Endothelial cell of umbilical vein (primary cell): ENCODE results near the gene ZIC1. TPM values are rescaled to one million over a fixed set of nuclear protein-coding genes. Genes with fewer than 3 reads are reported as not detected.

ENCODE experiments used
- BruUV-seq: library from RNA; stranded (reverse); fragments of 400-500 nt; replicated peaks from 2 replicates; lab custom pipeline; 2021; lab: Mats Ljungman, UMichigan
- CTCF ChIA-PET: fragments of 300-600, 350-600 bp; sonication (Branson Sonifier 250); formaldehyde crosslinking; loops from one replicate; lab custom pipeline; 2021; ENCODE audit warnings: antibody characterized with exemption, inconsistent platforms; lab: Charles Lee
- POLR2A ChIA-PET: fragments of 300-600, 350-600 bp; sonication (Branson Sonifier 250); formaldehyde crosslinking; loops from one replicate; lab custom pipeline; 2021; ENCODE audit warnings: antibody characterized with exemption, inconsistent platforms; lab: Charles Lee
- DNase-seq: peaks from one replicate; pipeline ENCODE4 v3.0.0-alpha.2; 2011; ENCODE audit warnings: low read depth, low spot score
- FAIRE-seq: peaks from 2 replicates; lab custom pipeline; 2011; peaks lifted over from hg19 to GRCh38; lab: Jason Lieb, UNC
- H2AFZ ChIP-seq: 2 replicates; pipeline ENCODE4 v1.6.0; 2012; ENCODE audit warnings: low read depth, low read length, control low read depth, inconsistent platforms
- H3K27ac ChIP-seq: 2 replicates; pipeline ENCODE4 v1.5.1; 2011; ENCODE audit warnings: low read depth, mild to moderate bottlenecking, control low read depth, low read length, moderate library complexity; ENCODE audit not compliant: insufficient read depth
- H3K27me3 ChIP-seq, 2 experiments: 2 replicates each; pipeline versions ENCODE4 v1.6.0 to v1.6.1; 2011; ENCODE audit warnings: low read length in 2 of 2, mixed read lengths in 1 of 2; ENCODE audit not compliant: control insufficient read depth in 2 of 2, insufficient read depth in 2 of 2
- H3K36me3 ChIP-seq, 2 experiments: 2 replicates in 1 of 2; 3 replicates in 1 of 2; pipeline ENCODE4 v1.5.1; 2011; ENCODE audit warnings: low read length in 2 of 2, mild to moderate bottlenecking in 1 of 2, moderate library complexity in 1 of 2; ENCODE audit not compliant: control insufficient read depth in 2 of 2, insufficient read depth in 2 of 2; ENCODE audit errors: extremely low read depth in 1 of 2
- H3K4me1 ChIP-seq: 3 replicates; pipeline ENCODE4 v1.5.1; 2011; ENCODE audit warnings: mild to moderate bottlenecking, low read length; ENCODE audit not compliant: control insufficient read depth, insufficient read depth; ENCODE audit errors: extremely low read depth
- H3K4me2 ChIP-seq: 2 replicates; pipeline ENCODE4 v1.6.1; 2011; ENCODE audit warnings: low read length, control low read depth, mixed read lengths; ENCODE audit not compliant: insufficient read depth
- H3K4me3 ChIP-seq, 3 experiments: fragments of 200-600 bp in 1 of 3; sonication (generic), shearing (Covaris generic) in 1 of 3; replicated peaks in 1 of 3; 2 replicates each; pipeline ENCODE4 v1.5.1; 2011 to 2016; ENCODE audit warnings: control low read depth in 3 of 3, low read length in 3 of 3, mild to moderate bottlenecking in 2 of 3, inconsistent platforms in 1 of 3, low read depth in 1 of 3, moderate library complexity in 1 of 3; ENCODE audit not compliant: insufficient read depth in 1 of 3
- H3K79me2 ChIP-seq: 2 replicates; pipeline ENCODE4 v1.6.0; 2012; ENCODE audit warnings: low read length, inconsistent platforms; ENCODE audit not compliant: control insufficient read depth, insufficient read depth
- H3K9ac ChIP-seq: replicated peaks from 2 replicates; pipeline ENCODE3; 2011; ENCODE audit warnings: low read length, control low read depth; ENCODE audit not compliant: insufficient read depth; ENCODE audit errors: extremely low read depth
- H3K9me1 ChIP-seq: replicated peaks from 3 replicates; pipeline ENCODE4 v1.6.0; 2011; ENCODE audit warnings: mild to moderate bottlenecking, low read length; ENCODE audit not compliant: control insufficient read depth, insufficient read depth; ENCODE audit errors: extremely low read depth
- H3K9me3 ChIP-seq: replicated peaks from 2 replicates; pipeline ENCODE4 v1.5.1; 2012; ENCODE audit warnings: low read length, inconsistent platforms; ENCODE audit not compliant: control insufficient read depth, insufficient read depth
- H4K20me1 ChIP-seq: replicated peaks from 2 replicates; pipeline ENCODE3; 2011; ENCODE audit warnings: mild to moderate bottlenecking, low read length; ENCODE audit not compliant: control insufficient read depth, insufficient read depth; ENCODE audit errors: extremely low read depth
- EZH2 ChIP-seq: IDR thresholded peaks from 2 replicates; pipeline ENCODE4 v1.6.1; 2012; ENCODE audit warnings: borderline replicate concordance, low read depth, mild to moderate bottlenecking, moderate library complexity, low read length, inconsistent platforms; ENCODE audit not compliant: severe bottlenecking
- FOS ChIP-seq: IDR thresholded peaks from 2 replicates; pipeline ENCODE4 v1.6.1; 2011; ENCODE audit warnings: mild to moderate bottlenecking, low read length, moderate library complexity, borderline replicate concordance; ENCODE audit not compliant: insufficient read depth
- GATA2 ChIP-seq: IDR thresholded peaks from 2 replicates; pipeline ENCODE4 v1.7.0; 2011; ENCODE audit warnings: low read depth, mild to moderate bottlenecking, moderate library complexity, mixed read lengths, low read length; ENCODE audit not compliant: insufficient read length, insufficient read depth
- JUN ChIP-seq: IDR thresholded peaks from 2 replicates; pipeline ENCODE4 v1.6.1; 2011; ENCODE audit warnings: borderline replicate concordance, low read depth; ENCODE audit not compliant: insufficient read length, insufficient read depth
- MYC ChIP-seq: IDR thresholded peaks from one replicate; pipeline ENCODE4 v1.6.1; 2011; ENCODE audit warnings: mild to moderate bottlenecking, low read depth, low read length
- POLR2A ChIP-seq: IDR thresholded peaks from 2 replicates; pipeline ENCODE4 v1.6.1; 2012; ENCODE audit warnings: low read depth, mild to moderate bottlenecking, control low read depth, low read length
- POLR2AphosphoS5 ChIP-seq: IDR thresholded peaks from 2 replicates; pipeline ENCODE4 v1.6.1; 2012; ENCODE audit warnings: low read depth, mild to moderate bottlenecking, control low read depth, low read length, moderate library complexity; ENCODE audit not compliant: insufficient read depth
- dilution Hi-C: fragments of 300-500 bp; cut with MboI; formaldehyde crosslinking; loops from one replicate; pipeline ENCODE4 v1.15.0; 2019; ENCODE audit warnings: low sequenced_read_pairs; ENCODE audit not compliant: extremely low pct_ligation_motif_present
- intact Hi-C: fragments of 100-400 bp; cut with micrococcal nuclease; formaldehyde crosslinking; loops from one replicate; pipeline ENCODE4 v1.10.0; 2022
- polyA plus RNA-seq, 4 experiments: library from polyadenylated mRNA; depleted of rRNA in 3 of 4; stranded (reverse) in 3 of 4; unstranded in 1 of 4; fragments of >200 nt; gene quantifications; 2 replicates each; pipeline versions ENCODE4 v1.2.1 to v1.2.3, GENCODE V29; 2011 to 2012; ENCODE audit warnings: missing spikeins in 1 of 4
- total RNA-seq: library from RNA; stranded (reverse); gene quantifications from 2 replicates; pipeline ENCODE4 v1.2.3, GENCODE V29; 2021
- TF ChIP-seq, protein P1 (sequence below): IDR thresholded peaks from 2 replicates; pipeline ENCODE4 v1.6.1; 2011; ENCODE audit not compliant: insufficient read depth, insufficient read length
- TF ChIP-seq, protein P2 (sequence below), 2 donors: IDR thresholded peaks; 1 replicate in 1 of 2; 2 replicates in 1 of 2; pipeline ENCODE4 v1.5.1; 2011; ENCODE audit warnings: low read length in 2 of 2, mild to moderate bottlenecking in 2 of 2, moderate library complexity in 2 of 2, control low read depth in 1 of 2, inconsistent platforms in 1 of 2, low read depth in 1 of 2; ENCODE audit not compliant: insufficient read depth in 1 of 2; ENCODE audit errors: extremely low read depth in 1 of 2

Gene ZIC1
- total and polyA plus RNA-seq, 2 donors (not counting 3 experiments of a cell fraction or from before 2014, with no cell fraction given), result not detected

- Histone ChIP-seq H4K20me1 (no peaks in the 10 kb centered on the region), H3K27me3 (peaks cover 93 to 99% of the 10 kb centered on the region in 2 experiments), H3K9me3 (no peaks in the 10 kb centered on the region), H2AFZ (no peak overlapping the region), H3K79me2 (no peaks in the 10 kb centered on the region), H3K4me1 (peaks cover 6% of the 10 kb centered on the region), H3K4me2 (no peak overlapping the region), H3K4me3 (no peak overlapping the region), H3K27ac (no peak overlapping the region), H3K9ac (no peak overlapping the region), H3K36me3 (no peaks in the 10 kb centered on the region), H3K9me1 (no peaks in the 10 kb centered on the region)
- TF ChIP-seq GATA2, result no peak
- TF ChIP-seq, protein P1, sequence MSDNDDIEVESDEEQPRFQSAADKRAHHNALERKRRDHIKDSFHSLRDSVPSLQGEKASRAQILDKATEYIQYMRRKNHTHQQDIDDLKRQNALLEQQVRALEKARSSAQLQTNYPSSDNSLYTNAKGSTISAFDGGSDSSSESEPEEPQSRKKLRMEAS, result no peak
- FAIRE-seq (no peak), DNase-seq (no peak)
- CTCF ChIA-PET, result no interaction called here
- POLR2A ChIA-PET, result no interaction called here
- BruUV-seq, result no TSS peak
- dilution Hi-C loops (no loop called here), intact Hi-C loops (loop anchor here (5.0 kb wide), 1 partner anchor 50 kb away; no protein-coding TSS in a partner anchor)
Measured at GRCh38 chr3:147407498-147408187, 1.5 kb upstream of the ZIC1 start.

DNA sequence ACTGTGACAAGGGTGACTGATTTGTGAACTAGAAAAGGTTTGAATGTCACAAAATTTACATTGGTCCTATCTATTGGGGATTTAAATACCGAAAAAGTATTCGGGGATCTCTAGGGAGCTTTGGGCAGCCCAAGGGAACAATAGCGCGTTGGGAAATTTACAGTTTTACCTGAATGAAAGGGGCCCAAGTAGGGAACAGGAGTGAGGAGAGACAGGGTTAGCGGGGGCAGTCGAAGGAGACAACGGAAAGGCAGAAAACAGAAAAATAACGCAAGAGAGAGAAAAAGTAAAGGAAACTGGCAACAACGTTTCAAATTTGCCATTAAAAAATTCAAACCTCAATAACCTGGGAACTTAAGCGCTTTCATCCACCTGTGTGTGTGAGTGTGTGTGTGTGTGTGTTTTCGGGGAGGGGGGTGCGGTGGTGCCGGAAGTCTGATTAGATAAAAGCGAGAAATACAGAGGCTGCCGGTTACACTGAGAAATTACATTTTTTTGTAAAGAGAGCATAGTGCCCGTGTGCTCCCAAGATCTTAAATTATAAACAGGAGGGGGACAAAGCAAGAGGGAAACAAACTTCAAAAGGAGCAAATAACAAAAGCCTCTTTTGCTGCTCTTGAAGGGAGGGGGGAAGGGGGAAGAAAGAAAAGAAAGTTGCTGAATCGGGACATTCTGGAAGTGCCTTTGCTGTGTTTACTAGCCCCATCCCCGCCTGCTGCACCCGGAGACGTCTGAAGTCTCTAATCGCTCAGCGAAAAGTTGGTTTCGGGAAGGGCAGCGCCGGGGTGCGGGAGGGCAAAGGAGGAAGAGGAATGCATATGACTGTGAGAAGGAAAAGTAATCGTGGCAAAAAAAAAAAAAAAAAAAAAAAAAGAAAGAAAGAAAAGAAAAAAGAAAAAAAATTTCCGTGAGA lies 721 bp upstream of the ZIC1 start:
- intact Hi-C loops (loop anchor here (1.0 to 5.0 kb wide), 2 partner anchors 15 to 51 kb away; no protein-coding TSS in a partner anchor), dilution Hi-C loops (no loop called here)
- CTCF ChIA-PET, result no interaction called here
- no TSS peak for BruUV-seq
- Histone ChIP-seq H3K9me3 (no peaks in the 10 kb centered on the region), H3K9me1 (no peaks in the 10 kb centered on the region), H4K20me1 (no peaks in the 10 kb centered on the region), H3K27ac (no peak overlapping the region), H3K9ac (no peak overlapping the region), H3K4me2 (no peak overlapping the region), H3K4me3 (no peak overlapping the region), H2AFZ (no peak overlapping the region), H3K36me3 (no peaks in the 10 kb centered on the region), H3K79me2 (no peaks in the 10 kb centered on the region), H3K4me1 (peaks cover 6% of the 10 kb centered on the region), H3K27me3 (peaks cover 98 to 99% of the 10 kb centered on the region in 2 experiments)
- TF ChIP-seq, protein P1, result no peak
- TF ChIP-seq EZH2, result no peak
- no peak for TF ChIP-seq GATA2
- TF ChIP-seq JUN, result no peak
- TF ChIP-seq, protein P2, sequence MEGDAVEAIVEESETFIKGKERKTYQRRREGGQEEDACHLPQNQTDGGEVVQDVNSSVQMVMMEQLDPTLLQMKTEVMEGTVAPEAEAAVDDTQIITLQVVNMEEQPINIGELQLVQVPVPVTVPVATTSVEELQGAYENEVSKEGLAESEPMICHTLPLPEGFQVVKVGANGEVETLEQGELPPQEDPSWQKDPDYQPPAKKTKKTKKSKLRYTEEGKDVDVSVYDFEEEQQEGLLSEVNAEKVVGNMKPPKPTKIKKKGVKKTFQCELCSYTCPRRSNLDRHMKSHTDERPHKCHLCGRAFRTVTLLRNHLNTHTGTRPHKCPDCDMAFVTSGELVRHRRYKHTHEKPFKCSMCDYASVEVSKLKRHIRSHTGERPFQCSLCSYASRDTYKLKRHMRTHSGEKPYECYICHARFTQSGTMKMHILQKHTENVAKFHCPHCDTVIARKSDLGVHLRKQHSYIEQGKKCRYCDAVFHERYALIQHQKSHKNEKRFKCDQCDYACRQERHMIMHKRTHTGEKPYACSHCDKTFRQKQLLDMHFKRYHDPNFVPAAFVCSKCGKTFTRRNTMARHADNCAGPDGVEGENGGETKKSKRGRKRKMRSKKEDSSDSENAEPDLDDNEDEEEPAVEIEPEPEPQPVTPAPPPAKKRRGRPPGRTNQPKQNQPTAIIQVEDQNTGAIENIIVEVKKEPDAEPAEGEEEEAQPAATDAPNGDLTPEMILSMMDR (IDR thresholded peaks at IDR 0.05; ENCODE audit: extremely low read depth in 1 of 2, insufficient read depth in 1 of 2, low read depth in 1 of 2, low read length in 2 of 2), result no peak
- no peak for TF ChIP-seq FOS
- TF ChIP-seq POLR2AphosphoS5, result no peak
- no peak for TF ChIP-seq POLR2A
- TF ChIP-seq MYC, result no peak
- POLR2A ChIA-PET, result no interaction called here
- no peak for FAIRE-seq
- no peak for DNase-seq
